NAMALWA (cell line): ENCODE measurements around the gene LPCAT1.

Experiments used
- DNase-seq: peaks from one replicate; pipeline ENCODE4 v3.0.0-alpha.2; 2015; ENCODE audit warnings: low spot score

The LPCAT1 gene

GRCh38 chr5:1554410-1554967, 30.7 kb upstream of the LPCAT1 start:
- no peak for DNase-seq

- DNase-seq, result no peak
Measured at GRCh38 chr5:1553539-1554409, 30.0 kb upstream of the LPCAT1 start.

GRCh38 chr5:1552521-1553255, 28.9 kb upstream of the LPCAT1 start:
- DNase-seq, result no peak

DNA sequence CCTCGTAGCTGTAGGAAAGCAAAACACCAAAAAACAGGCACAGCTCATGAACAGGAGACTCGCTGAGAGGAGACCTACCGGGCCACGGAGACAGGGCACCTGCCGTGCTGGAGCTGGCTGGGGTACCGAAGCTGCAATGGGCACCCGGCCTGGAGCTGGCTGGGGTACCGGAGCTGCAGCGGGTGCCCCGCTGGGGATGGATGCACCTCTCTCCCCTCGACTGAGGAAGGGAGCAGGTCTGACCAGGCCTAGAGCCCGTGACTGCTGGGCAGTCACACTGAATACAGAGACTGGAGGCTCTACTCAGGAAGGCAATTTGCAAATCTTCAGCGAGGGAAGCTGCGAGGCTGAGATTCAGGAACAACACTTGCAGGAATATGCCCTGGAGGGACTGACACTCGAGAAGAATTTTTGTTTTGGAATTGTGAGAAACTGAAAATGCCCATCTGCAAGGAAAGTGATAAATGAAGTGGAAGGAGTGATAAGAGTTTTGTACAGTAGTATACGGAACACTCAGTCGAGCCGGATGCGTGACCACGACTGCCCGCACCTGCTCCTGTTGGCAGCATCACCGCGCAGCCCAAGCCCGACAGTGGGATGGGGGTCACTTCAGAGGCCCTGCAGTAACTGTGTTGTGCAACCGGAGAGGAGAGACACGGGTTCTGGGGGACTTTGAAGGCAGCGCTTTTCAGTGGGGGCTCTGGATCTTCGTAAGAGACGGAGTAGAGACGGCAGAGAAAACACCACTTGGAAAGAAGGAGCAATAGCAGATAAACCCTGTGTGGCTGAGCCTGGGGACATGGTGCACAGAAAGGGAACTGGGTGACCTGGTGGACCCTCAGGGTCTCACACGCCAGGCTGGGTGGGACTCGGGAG, 27.9 kb upstream of the LPCAT1 start:
- DNase-seq, result no peak

DNA sequence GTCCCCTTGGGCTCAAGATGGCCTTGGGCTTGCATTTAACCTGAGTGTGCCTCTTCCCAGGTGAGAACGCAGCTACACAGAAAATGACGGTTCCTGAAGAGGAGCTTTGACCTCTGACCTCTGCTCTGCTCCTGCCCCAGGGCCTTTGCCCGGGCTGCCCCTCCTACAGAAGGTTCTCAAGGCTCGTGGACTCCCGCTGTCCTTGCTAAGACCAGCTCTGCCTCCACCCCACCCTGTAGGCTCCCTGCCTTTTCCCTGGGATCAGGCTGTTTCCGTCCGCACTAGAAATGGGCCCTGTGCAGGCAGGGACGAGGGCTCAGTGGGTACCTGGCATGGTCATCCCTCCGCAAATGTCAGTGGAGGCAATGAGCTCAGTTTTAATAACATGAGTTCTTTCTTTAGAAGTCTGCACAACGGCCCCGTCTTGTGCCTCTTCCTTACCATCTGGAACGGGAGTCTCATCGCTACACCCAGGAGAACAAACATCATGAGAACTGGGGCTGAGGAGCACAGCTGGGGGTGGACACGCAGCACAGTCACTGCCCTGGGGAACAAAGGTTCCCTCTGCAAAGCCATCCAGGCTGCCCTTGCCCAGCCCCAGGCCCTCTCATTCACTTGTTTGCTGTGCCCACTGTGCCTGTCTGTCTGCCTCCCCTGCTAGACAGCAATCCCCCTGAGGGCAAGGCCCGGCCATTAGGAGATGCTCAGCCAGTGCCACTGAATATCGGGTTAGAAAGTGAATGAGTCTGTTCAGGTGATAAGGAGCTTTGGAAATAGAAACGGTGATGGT, 26.7 kb upstream of the LPCAT1 start:
- no peak for DNase-seq

DNA sequence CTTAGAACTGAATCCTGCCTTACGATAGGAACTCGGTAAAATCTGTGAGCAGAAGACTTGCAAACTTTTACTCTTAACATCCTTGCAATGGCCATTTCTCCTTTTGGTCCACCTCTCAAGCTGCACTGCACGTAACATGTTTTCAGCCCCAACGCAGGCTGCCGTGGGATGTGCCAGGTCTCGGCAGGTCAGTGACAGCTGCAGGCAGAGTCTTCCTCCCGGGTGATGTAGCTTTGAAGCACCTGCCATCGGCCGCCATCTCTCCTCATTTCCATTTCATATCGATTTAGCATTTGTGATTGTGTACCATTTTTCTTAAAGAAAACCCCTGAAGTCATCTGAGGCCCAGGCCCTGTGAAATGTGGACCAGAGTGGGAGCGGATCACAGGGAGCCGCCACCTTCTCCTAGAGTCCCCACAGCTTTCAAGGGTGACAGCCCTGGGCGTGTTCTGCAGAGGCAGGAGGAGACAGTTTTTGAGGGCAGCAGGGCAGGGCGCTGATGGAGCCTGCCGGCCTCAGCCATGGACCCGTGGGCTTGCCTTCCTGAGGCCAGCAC, 25.8 kb upstream of the LPCAT1 start:
- DNase-seq, result no peak

GRCh38 chr5:1548702-1549474, 25.1 kb upstream of the LPCAT1 start:
- DNase-seq, result no peak

DNA sequence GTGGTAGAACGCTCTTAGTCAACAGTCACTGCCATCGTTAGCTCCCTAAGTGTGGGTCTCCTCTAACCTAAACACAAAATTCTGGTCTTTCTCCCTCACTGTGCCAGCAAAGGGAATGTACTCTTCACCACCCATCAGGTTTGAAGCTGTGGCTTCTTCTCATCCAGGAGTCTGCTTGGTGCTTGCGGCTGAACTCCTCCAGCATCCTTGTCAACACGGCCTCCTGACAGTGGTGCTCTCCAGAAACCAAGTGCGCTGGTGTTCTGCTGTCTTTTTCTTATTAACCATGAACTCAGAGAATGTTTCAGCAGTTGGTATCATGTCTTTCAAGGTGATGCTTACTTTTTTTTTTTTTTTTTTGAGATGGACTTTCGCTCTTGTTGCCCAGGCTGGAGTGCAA, 23.9 kb upstream of the LPCAT1 start:
- DNase-seq, result no peak

GRCh38 chr5:1547236-1547635, 23.5 kb upstream of the LPCAT1 start:
- no peak for DNase-seq

DNA sequence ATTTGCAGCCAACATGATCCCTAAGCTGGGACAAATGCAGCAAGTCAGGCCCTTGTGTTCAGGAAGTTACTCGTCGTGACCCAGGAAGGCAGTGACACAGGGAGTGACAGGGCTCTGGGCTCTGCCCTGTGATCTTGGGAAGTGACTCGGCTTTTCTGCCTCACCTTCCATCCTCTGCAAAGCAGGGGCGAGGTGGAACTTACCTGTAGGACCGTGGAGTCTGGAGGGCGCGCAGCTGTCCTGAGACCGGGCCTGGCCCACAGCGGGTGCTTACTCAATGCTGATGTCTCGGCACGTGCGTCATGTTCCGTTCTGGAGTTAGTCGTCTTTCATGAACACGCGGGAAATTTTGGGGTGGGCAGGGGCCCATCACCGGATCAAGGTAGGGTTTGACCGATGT, 22.8 kb upstream of the LPCAT1 start:
- DNase-seq, result no peak

GRCh38 chr5:1545805-1546355, 22.1 kb upstream of the LPCAT1 start:
- peak; percentile 62 for DNase-seq

DNA sequence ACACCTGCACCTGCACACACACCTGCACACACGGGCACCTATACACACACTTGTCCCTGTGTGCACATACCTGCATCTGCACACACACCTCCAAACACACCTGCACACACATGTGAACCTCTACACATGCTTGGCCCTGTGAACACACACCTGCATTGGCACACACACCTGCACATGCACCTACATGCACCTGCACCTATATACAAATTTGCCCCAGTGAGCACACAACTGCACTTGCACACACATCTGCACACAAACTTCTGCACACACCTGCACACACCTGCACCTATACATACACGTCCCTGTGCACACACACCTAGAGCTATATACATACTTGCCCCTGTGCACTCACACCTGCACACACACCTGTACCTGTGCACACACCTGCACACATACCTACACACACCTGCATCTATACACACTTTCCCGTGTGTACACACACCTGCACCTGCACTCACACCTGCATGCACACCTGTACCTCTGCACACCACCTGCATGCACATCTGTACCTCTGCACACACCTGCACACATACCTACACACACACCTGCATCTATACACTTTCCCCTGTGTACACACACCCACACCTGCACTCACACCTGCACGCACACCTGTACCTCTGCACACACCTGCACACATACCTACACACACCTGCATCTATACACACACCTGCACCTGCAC, 21.5 kb upstream of the LPCAT1 start:
- DNase-seq, result no peak

- DNase-seq, result no peak
Measured at GRCh38 chr5:1544294-1544961, 20.7 kb upstream of the LPCAT1 start.

- no peak for DNase-seq
Measured at GRCh38 chr5:1543398-1544293, 19.9 kb upstream of the LPCAT1 start.

DNA sequence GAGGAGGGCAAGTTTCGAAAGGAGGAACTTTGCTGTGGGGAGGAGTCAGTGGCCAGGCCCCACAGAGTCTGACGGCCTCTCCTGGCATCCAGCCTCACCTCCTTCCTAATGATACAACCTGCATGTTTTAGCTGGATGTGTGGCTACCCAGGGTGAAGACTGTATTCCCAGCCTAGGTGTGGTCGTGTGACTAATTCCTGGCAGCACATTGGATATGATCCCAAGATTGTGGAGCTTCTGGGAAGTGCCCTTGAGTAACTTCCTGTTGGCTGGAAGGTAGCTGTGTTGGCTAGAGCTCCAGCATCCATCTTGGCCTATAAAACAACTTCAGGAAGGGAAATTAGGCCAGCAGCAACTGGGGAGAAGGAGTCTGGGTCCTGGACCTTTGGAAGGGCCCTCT, 19.0 kb upstream of the LPCAT1 start:
- no peak for DNase-seq

DNA sequence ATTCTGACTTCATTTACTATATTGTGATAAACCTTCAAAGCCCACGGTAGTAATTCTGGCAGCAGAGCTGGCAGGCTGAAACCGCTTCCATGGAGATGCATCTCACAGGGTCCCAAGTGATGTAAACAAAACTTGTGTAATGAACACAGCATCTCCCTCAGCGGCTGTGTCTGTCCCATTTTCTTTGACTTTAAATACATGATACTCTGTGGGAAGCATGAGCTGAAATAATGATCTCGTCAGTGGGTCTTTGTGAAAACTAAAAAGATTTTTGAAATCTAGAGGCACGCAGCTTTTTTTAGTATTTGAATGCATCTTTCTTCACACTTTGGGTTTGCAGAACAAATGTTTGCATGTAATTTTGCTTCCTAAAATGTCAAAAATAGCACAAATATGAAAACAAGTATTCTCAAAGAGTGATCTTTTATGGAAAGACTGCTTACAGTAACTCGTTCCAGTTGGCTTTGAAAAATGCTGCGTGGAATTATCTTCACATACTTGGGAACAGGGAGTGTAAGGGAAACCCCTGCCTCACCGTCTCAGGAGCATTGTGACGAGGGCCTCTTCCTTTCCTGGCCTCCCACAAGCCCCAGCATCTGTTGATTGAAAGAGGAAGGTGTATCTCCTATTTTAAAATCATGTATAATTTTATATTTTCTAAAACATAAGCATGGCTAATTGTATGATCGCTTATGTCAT, 18.1 kb upstream of the LPCAT1 start:
- DNase-seq, result no peak
